Stimulated activated CD4-positive, alpha-beta T cell treated with anti-CD3 and anti-CD28 coated beads, Interleukin-15, amount 100 ng/mL, for 1 hour (primary cell): ENCODE results near the gene FLRT2.

Experiments used
- DNase-seq, 2 donors: peaks; one replicate each; pipeline ENCODE4 v3.0.0-alpha.2; 2020; ENCODE audit warnings: low read depth in 1 of 2, low spot score in 1 of 2

The FLRT2 gene

GRCh38 chr14:85587151-85587711 is 57.3 kb downstream of the FLRT2 start:
- no peak for DNase-seq

DNA sequence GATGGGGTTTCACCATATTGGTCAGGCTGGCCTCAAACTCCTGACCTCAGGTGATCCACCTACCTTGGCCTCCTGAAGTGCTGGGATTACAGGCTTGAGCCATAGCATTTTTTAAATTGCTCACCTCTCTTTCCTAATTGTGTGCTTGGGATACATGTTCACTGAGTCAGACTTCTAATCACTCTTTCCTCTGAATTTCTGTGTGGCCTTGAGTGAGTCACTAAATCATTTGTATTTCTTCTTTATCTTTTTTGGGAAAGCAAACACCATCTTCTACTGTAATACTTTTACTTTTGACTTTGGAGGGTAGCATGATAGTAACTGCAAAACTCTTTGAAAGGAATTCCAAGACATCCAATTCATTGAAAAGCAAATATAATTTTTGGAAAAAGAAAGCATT is 60.8 kb downstream of the FLRT2 start:
- no peak for DNase-seq

GRCh38 chr14:85594217-85594616 is 64.3 kb downstream of the FLRT2 start:
- DNase-seq = no peak

DNA sequence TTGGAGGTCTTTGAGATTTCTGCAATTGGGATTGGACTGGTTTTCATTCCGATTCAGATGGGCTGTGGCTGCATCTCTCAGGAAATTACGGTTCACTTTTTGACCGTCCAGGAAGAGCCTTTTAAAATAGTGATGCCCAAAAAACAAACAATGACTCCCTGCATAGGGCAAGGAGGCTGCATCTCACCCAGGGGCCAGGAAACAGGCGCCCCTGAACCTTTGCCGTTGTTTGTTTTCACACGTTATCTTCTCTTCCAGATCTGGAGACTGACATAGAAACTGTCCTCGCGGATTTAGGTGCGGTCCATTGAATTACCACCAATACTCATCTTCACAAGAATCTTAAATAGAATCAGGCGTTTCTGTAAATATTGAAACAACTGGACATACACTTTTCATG is 66.0 kb downstream of the FLRT2 start:
- DNase-seq = no peak

GRCh38 chr14:85596562-85596961 is 66.6 kb downstream of the FLRT2 start:
- DNase-seq = no peak

- DNase-seq = no peak
These were observed 67.8 kb downstream of the FLRT2 start for GRCh38 chr14:85597701-85598100.

GRCh38 chr14:85599939-85600338 is 70.0 kb downstream of the FLRT2 start:
- DNase-seq = no peak

DNA sequence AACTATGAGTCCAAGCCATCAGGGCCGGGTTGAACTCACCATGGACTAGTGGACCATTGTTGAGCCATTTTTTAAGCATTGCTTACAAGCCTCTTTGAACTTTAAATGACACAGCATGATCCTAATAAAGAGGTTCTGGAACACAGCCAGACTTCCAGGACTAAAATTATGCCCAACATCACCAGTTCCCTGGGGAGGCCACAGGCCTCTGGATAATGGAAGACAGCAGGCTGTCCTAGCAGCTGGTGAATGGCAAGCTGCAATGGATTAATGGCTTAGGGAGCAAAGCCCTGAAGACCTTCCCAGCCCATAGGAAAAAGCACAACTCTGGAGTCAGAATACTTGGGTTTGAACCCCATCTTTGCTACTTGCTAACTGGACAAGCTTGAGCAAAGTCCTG is 71.3 kb downstream of the FLRT2 start:
- no peak for DNase-seq

DNA sequence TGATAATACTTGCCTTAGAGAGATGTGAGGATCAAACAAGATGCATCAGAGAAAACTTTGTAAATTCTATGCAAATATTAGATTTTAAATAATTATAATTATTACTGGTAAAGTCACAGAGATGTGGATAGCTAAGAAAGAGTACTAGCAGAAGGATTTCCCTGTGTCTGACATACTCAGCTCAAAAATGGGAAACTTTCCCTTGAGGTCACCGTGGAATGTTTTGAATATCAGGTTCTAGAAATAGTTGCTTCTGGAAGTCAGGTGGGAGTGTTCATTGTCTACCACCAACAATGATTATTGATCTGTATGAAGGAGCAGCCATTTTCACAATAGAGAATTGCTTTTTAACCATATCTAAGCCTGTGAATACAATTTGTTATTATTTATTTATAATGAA is 71.7 kb downstream of the FLRT2 start:
- DNase-seq = no peak

GRCh38 chr14:85602345-85602744 is 72.4 kb downstream of the FLRT2 start:
- no peak for DNase-seq

DNA sequence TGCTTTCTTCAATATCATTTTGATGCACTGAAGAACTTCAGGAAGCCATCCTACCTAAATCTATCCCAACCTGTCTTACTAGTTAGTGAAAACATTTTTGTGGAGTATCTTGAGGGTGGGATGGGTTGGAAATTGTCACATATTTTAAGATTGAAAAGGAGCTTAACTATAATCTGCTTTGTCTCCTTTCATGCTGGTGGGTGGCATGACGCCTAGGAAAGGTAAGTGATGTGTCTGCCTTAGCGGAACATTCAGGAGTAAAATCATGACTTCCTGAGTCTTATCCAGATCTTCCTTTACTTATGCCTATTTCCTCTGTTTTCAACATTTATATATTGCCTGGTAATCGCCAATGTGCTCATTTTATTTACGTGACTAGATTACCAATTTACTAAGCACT is 74.1 kb downstream of the FLRT2 start:
- DNase-seq = no peak

DNA sequence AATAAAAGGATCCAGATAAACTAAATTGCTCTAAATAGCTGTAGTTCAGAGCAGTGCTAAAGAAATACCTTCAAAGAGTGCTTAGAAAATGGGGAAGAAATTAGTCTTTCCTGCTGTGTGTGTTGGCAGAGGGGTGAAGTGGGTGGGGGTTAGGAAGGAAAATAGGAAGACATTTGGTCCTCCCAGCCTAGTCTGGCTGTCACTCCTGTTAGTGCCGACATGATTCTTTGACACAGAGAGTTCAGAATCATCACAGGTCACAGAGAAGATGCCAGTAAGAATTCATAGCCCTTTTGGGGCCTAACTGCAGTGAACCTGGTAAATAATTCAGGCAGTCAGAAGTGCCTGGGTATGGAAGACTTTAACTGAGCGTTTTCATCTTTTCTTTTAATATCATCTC is 74.8 kb downstream of the FLRT2 start:
- DNase-seq = no peak

- no peak for DNase-seq
These were observed 77.7 kb downstream of the FLRT2 start for GRCh38 chr14:85607651-85608081.

GRCh38 chr14:85613496-85613895 is 83.6 kb downstream of the FLRT2 start:
- no peak for DNase-seq

DNA sequence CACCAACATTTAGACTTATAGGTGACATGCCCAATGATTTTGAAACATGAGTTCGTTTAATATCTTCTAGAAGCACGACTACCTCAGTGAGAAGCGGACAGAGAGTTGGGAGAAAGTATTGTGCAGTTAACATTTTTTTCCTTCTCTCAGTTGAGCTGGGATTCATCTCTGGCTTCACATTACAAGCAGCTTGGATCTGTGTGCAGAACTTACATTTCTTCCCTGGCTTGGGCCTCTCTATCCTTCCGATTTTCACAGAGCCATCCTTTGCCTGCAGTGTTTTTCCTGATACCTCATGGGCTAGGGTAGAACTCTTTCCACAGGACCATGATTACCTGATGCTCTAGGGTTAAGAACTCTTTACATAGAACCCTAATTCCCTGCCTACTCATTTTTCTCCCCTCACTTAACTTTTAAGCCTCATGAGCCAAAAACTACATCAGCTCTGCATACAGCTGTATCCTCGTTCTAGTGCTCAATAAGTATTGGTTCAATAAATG is 86.5 kb downstream of the FLRT2 start:
- no peak for DNase-seq

DNA sequence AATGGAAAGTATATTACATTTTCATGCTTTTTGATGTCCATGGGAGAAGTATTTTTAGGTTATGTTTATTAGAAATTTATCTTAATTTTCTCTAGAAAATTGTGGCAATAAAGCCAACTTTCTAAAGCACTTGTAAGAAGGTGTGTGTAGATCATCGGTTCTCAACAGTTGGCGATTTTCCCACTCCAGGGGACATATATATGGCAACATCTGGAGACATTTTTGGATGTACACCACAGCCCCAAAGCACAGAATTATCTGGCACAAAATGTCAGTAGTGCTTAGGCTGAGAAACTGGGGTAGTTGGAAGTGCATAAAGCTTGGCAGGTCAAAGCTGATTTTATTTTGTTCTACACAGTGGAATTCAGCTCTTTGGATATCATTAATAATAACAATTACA is 86.9 kb downstream of the FLRT2 start:
- no peak for DNase-seq

DNA sequence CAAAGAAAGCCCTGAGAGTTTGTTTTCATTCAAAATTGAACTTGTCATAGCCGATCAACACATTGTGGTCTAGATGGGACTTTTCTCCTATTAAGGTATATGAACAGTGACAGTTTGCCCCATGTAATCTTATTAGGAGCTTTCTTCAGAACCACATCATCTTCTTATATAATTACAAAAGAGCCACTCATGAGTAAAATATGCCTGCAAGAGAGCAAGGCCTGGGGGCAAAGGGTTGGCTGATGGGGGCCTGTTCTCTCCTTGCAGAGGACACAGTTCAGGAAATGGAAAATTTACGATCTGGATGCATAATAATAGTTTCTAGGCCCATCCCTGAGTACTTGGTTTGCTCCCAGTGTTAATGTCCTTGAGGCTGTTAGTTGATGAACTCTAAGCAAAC is 87.8 kb downstream of the FLRT2 start:
- no peak for DNase-seq

- no peak for DNase-seq
These were observed 88.4 kb downstream of the FLRT2 start for GRCh38 chr14:85618390-85618789.

GRCh38 chr14:85618978-85619377 is 89.0 kb downstream of the FLRT2 start:
- no peak for DNase-seq

GRCh38 chr14:85619851-85620250 is 89.9 kb downstream of the FLRT2 start:
- DNase-seq = no peak

- DNase-seq = no peak
These were observed 91.0 kb downstream of the FLRT2 start for GRCh38 chr14:85620947-85621346.

DNA sequence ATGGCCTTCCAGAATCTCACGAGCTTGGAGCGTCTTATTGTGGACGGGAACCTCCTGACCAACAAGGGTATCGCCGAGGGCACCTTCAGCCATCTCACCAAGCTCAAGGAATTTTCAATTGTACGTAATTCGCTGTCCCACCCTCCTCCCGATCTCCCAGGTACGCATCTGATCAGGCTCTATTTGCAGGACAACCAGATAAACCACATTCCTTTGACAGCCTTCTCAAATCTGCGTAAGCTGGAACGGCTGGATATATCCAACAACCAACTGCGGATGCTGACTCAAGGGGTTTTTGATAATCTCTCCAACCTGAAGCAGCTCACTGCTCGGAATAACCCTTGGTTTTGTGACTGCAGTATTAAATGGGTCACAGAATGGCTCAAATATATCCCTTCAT is 92.2 kb downstream of the FLRT2 start:
- DNase-seq = no peak

DNA sequence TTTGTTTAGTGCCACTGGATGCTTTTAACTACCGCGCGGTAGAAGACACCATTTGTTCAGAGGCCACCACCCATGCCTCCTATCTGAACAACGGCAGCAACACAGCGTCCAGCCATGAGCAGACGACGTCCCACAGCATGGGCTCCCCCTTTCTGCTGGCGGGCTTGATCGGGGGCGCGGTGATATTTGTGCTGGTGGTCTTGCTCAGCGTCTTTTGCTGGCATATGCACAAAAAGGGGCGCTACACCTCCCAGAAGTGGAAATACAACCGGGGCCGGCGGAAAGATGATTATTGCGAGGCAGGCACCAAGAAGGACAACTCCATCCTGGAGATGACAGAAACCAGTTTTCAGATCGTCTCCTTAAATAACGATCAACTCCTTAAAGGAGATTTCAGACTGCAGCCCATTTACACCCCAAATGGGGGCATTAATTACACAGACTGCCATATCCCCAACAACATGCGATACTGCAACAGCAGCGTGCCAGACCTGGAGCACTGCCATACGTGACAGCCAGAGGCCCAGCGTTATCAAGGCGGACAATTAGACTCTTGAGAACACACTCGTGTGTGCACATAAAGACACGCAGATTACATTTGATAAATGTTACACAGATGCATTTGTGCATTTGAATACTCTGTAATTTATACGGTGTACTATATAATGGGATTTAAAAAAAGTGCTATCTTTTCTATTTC is 93.2 kb downstream of the FLRT2 start:
- DNase-seq = no peak
